ENCODE data around the gene ZZZ3. TPM values are rescaled to one million over a fixed set of nuclear protein-coding genes. Genes with fewer than 3 reads are reported as not detected.
"Not testable (repeated sequence)": the region's sequence is repeated elsewhere in the genome, so short reads cannot be mapped to it uniquely, and the experiment has no call there.

Gene ZZZ3
- total and polyA plus RNA-seq, 4 donors = 9.9 to 133 (median 22.9) TPM

DNA sequence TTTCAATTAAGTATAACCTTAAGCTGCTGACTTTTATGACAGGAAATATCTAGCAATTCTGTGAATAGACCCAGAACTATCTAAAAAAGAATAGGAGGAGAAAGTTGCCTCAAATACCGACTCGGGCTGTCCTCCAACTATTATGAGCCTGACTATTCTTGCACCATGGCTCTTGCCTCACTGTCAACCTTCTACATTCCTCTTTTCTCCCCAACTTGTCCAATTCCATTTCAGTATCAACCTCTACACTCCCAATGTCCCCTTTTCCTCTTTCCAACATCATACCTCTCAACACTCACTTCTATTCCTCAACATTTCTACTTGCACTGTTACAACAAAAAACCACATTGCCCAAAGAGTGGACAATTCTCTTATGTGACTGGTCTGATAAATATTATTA lies 2.3 kb downstream of the ZZZ3 start:
- WGBS, 2 donors = 63 to 82% methylated on average over 2 of the region's 2 CpGs
- no peak overlapping the region for H3K4me3 ChIP-seq

DNA sequence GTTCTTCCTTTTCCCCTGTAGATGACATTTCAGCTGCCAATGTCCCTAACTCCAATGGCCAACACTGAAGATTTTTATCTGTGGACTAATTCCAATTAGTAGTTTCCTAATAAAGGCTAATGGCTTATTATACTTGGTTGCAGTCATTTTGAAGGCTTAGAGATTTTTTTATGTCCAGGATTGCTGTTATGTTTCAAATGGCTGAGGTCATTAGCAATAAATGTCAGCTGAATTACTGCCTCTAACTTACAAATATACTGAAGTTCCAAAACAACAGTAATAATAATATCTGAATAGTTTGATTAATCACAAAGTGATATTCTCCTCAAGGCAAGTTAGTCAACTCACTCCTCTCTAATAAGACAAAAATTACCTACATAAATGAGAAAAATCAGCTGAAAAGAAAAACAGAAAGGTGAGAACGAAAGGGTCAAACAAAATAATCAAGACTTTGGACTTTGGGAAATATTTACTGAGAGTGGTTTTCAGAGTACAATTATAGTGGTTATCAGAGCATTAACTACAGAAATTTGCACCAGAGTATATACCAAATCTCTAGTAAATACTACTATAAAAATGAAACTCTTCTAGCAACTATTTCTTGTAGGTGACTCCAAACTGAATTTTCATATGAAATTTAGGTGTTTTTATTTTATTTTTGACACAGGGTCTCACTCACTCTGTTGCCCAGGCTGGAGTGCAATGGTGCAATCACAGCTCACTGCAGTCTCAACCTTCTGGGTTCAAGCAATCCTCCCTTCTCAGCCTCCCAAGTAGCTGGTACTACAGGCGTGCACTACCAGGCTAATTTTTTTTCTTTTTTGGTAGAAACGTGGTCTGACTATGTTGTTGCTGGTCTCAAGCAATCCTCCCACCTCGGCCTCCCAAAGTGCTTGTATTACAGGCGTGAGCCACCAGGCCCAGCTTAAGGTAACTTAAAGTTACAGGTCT lies 3.5 kb downstream of the ZZZ3 start:
- H3K9me3 ChIP-seq (ENCODE audit: control insufficient read depth in 4 of 4, insufficient read depth in 3 of 4, low read length in 3 of 4) = no peaks in the 10 kb centered on the region
- peaks cover 0 to 11% (median 3%) of the 10 kb centered on the region in 5 donors for H3K4me1 ChIP-seq (ENCODE audit: control insufficient read depth in 5 of 5, insufficient read depth in 5 of 5, low read length in 5 of 5)
- TF ChIP-seq, protein P1, sequence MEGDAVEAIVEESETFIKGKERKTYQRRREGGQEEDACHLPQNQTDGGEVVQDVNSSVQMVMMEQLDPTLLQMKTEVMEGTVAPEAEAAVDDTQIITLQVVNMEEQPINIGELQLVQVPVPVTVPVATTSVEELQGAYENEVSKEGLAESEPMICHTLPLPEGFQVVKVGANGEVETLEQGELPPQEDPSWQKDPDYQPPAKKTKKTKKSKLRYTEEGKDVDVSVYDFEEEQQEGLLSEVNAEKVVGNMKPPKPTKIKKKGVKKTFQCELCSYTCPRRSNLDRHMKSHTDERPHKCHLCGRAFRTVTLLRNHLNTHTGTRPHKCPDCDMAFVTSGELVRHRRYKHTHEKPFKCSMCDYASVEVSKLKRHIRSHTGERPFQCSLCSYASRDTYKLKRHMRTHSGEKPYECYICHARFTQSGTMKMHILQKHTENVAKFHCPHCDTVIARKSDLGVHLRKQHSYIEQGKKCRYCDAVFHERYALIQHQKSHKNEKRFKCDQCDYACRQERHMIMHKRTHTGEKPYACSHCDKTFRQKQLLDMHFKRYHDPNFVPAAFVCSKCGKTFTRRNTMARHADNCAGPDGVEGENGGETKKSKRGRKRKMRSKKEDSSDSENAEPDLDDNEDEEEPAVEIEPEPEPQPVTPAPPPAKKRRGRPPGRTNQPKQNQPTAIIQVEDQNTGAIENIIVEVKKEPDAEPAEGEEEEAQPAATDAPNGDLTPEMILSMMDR (IDR thresholded peaks at IDR 0.05; ENCODE audit: control extremely low read depth, extremely low read depth) = no peak
- DNase-seq (no peak), ATAC-seq (ENCODE audit: insufficient read depth, low FRiP score) (no peak)
- no peak overlapping the region for H3K9ac ChIP-seq (ENCODE audit: insufficient read depth in 1 of 2, low read length in 2 of 2)
- WGBS, 2 donors = 94 to 96% methylated on average over 5 of the region's 5 CpGs
- H3K4me3 ChIP-seq = no peak overlapping the region
- H3K27me3 ChIP-seq (ENCODE audit: control insufficient read depth in 3 of 3, insufficient read depth in 3 of 3, low read length in 2 of 3) = no peaks in the 10 kb centered on the region
- H3K36me3 ChIP-seq (ENCODE audit: control insufficient read depth in 4 of 4, insufficient read depth in 4 of 4, low read length in 4 of 4) = no peaks in the 10 kb centered on the region
- H3K27ac ChIP-seq (ENCODE audit: low read depth in 1 of 2, low read length in 1 of 2) = no peak overlapping the region

More for the DNA sequence above, 2.3 kb downstream of the ZZZ3 start:
- no peaks in the 10 kb centered on the region for H3K27me3 ChIP-seq (ENCODE audit: control insufficient read depth in 3 of 3, insufficient read depth in 3 of 3, low read length in 2 of 3)
- DNase-seq (no peak), ATAC-seq (ENCODE audit: insufficient read depth, low FRiP score) (no peak)
- no peak overlapping the region for H3K9ac ChIP-seq (ENCODE audit: insufficient read depth in 1 of 2, low read length in 2 of 2)
- H3K4me1 ChIP-seq (ENCODE audit: control insufficient read depth in 5 of 5, insufficient read depth in 5 of 5, low read length in 5 of 5) = peaks cover 0 to 17% (median 3%) of the 10 kb centered on the region in 5 donors
- H3K9me3 ChIP-seq (ENCODE audit: control insufficient read depth in 4 of 4, insufficient read depth in 3 of 4, low read length in 3 of 4) = no peaks in the 10 kb centered on the region
- no peak overlapping the region for H3K27ac ChIP-seq (ENCODE audit: low read depth in 1 of 2, low read length in 1 of 2)
- H3K36me3 ChIP-seq (ENCODE audit: control insufficient read depth in 4 of 4, insufficient read depth in 4 of 4, low read length in 4 of 4) = no peaks in the 10 kb centered on the region
- TF ChIP-seq, protein P1 (IDR thresholded peaks at IDR 0.05; ENCODE audit: control extremely low read depth, extremely low read depth) = no peak

DNA sequence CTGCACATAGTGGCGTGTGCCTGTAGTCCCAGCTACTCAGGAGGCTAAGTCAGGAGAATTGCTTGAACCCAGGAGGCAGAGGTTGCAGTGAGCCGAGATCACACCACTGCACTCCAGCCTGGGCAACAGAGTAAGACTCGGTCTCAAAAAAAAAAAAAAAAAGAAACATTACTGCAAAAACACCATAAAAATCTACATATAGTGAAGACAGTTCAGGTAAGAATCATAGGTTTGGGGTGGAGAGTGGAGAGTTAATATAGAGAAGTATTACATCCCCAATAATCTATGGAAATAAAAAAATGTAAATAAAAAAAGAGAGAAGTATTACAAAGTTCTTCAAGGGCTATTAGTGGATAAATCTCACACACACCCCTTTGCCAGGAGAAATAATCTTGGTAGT lies 7.7 kb downstream of the ZZZ3 start:
- peaks cover 0 to 18% (median 4%) of the 10 kb centered on the region in 5 donors for H3K4me1 ChIP-seq (ENCODE audit: control insufficient read depth in 5 of 5, insufficient read depth in 5 of 5, low read length in 5 of 5)
- H3K4me3 ChIP-seq; H3K27ac ChIP-seq (ENCODE audit: low read depth in 1 of 2, low read length in 1 of 2); H3K9ac ChIP-seq (ENCODE audit: insufficient read depth in 1 of 2, low read length in 2 of 2); ATAC-seq (ENCODE audit: insufficient read depth, low FRiP score); H3K9me3 ChIP-seq (ENCODE audit: control insufficient read depth in 4 of 4, insufficient read depth in 3 of 4, low read length in 3 of 4); H3K36me3 ChIP-seq (ENCODE audit: control insufficient read depth in 4 of 4, insufficient read depth in 4 of 4, low read length in 4 of 4); DNase-seq; H3K27me3 ChIP-seq (ENCODE audit: control insufficient read depth in 3 of 3, insufficient read depth in 3 of 3, low read length in 2 of 3): not testable (repeated sequence)
- WGBS, 2 donors = 95 to 96% methylated on average over 3 of the region's 3 CpGs

DNA sequence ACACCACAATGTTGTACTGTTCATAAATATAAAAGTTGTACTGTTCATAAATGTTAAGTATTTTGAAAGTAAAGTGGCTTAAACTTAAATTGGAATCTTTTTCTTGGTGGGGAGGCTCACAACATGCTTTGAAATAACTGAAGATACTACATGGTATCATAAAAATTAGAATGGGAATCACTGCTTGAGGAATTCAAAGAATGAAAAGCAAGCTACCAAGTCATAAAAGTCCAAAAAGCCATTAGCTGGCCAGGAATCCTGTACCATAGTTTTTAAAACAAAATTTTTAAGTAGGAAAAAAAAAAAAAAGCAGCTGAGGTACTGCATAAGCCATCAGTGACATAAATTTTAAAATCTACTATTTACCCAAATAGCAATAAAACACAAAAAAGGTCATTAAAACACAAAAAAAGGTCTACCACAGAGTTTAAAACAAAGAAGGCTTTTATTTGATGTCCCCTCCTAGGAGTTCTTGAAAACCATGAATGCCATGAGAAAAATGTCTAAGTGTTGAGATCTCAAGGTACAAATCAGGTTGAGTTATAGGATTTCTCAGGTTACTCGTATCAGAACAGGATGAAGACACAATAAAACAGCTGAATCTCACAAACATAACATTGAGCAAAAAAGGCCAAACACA lies 8.6 kb downstream of the ZZZ3 start:
- TF ChIP-seq, protein P1 (IDR thresholded peaks at IDR 0.05; ENCODE audit: control extremely low read depth, extremely low read depth) = no peak
- no peak for DNase-seq
- Histone ChIP-seq H3K36me3 (ENCODE audit: control insufficient read depth in 4 of 4, insufficient read depth in 4 of 4, low read length in 4 of 4) (no peaks in the 10 kb centered on the region), H3K4me1 (ENCODE audit: control insufficient read depth in 5 of 5, insufficient read depth in 5 of 5, low read length in 5 of 5) (peaks cover 0 to 20% (median 6%) of the 10 kb centered on the region in 5 donors), H3K9me3 (ENCODE audit: control insufficient read depth in 4 of 4, insufficient read depth in 3 of 4, low read length in 3 of 4) (no peaks in the 10 kb centered on the region), H3K9ac (ENCODE audit: insufficient read depth in 1 of 2, low read length in 2 of 2) (no peak overlapping the region), H3K4me3 (no peak overlapping the region), H3K27ac (ENCODE audit: low read depth in 1 of 2, low read length in 1 of 2) (no peak overlapping the region), H3K27me3 (ENCODE audit: control insufficient read depth in 3 of 3, insufficient read depth in 3 of 3, low read length in 2 of 3) (no peaks in the 10 kb centered on the region)
- ATAC-seq (ENCODE audit: insufficient read depth, low FRiP score) = no peak
- WGBS, 2 donors = 87 to 91% methylated on average over 1 of the region's 1 CpG
